Activated naive CD8-positive, alpha-beta T cell treated with anti-CD3 and anti-CD28 coated beads, Interleukin-2, amount 50 U/mL, for 16 hours (primary cell): Measurements from ENCODE around the gene WDR20.

Experiments
- DNase-seq: peaks from one replicate; pipeline ENCODE4 v3.0.0-alpha.2; 2020; ENCODE audit warnings: low read depth, low spot score

WDR20 gene

GRCh38 chr14:102219316-102219715 is 79.6 kb downstream of the WDR20 start:
- no peak for DNase-seq

- DNase-seq = no peak
These were observed 80.3 kb downstream of the WDR20 start for GRCh38 chr14:102220031-102220430.

DNA sequence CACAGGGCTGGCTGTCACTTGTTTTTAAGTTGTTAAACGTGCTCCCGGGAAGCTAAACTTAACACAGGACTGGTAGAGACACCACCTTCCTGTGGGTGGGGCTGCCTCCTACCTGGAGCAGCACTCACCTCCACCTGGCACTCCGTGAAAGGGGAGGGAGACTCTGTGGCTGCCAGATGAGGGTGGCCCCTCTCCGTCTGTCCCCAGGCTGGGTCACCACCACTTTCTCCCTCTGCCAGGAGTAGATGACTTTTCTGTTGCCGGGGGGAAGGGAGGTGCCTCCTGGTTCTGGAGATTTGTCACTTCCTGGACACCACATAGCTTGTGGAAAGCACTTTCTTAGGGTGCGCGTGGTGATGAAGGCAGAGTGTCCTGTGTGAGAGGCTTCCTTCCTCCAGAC is 81.3 kb downstream of the WDR20 start:
- DNase-seq = no peak

DNA sequence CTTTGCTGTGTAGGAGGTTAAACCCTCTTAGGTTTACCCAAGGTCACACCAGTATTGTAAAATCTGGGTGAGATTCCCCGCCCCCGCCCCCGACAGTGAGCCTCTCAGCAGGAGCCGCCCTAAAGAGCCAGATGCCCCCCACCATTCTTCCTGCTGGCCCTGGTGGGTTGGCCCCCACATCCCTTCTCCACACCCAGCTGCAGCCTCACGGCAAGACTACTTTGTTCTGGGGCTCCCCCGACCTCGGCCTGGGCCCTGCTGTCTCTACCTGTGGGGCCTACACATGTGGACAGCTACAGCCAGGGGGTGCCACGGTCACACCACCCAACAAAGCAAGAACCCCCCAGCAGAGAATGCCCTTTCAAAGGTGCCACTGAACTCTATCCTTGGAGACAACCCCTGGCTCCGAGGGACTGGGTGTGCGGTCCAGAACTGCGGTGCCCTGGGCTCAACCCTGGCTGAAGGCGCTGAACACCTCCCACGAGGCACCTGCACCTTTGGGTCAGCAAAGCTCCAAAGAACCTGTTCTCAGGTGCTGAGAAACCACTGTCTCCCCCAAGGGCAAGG is 82.4 kb downstream of the WDR20 start:
- no peak for DNase-seq

DNA sequence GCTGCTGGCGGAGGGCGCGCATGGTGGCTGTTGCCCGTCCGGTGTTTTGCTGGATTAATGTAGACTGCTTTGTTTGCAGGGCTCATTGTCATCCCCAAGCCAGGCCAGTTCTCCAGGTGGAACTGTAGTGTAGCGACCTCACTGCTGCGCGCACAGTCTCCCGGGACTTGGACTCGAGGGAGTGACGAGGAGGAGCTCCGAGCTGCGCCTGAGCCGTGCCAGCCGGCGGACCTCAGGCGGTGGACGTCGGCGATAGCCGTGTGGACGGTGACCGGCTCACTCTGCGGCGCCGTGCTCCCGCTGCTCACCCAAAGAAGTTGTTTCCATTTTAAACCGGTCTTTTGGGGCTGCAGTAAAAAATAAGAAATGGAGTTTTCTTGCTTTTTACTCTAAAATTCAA is 83.1 kb downstream of the WDR20 start:
- no peak for DNase-seq

GRCh38 chr14:102223682-102224081 is 84.0 kb downstream of the WDR20 start:
- DNase-seq = no peak

- DNase-seq = no peak
These were observed 85.7 kb downstream of the WDR20 start for GRCh38 chr14:102225386-102225785.

- no peak for DNase-seq
These were observed 86.2 kb downstream of the WDR20 start for GRCh38 chr14:102225936-102226335.

GRCh38 chr14:102226356-102227125 is 86.8 kb downstream of the WDR20 start:
- DNase-seq = no peak

- DNase-seq = no peak
These were observed 87.7 kb downstream of the WDR20 start for GRCh38 chr14:102227184-102227964.

GRCh38 chr14:102229071-102229738 is 89.5 kb downstream of the WDR20 start:
- DNase-seq = no peak

DNA sequence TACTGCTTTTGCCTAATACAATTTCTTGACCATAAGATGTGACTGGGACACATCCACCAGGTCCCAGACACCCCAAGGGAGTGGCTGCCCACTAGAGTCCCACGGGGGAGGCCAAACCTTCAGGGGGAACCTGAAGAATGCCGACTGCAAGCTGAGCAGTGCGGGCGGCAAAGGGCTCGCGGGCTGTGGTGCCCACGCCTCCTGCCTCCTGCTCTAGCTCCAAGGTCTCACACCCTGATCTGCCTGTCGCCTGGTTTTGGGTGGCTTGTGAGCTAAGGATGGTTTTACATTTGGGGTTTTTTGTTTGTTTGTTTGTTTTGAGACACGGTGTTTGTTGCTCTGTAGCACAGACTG is 90.0 kb downstream of the WDR20 start:
- DNase-seq = no peak

GRCh38 chr14:102230481-102231210 is 90.9 kb downstream of the WDR20 start:
- DNase-seq = no peak

GRCh38 chr14:102231476-102232347 is 92.0 kb downstream of the WDR20 start:
- no peak for DNase-seq

DNA sequence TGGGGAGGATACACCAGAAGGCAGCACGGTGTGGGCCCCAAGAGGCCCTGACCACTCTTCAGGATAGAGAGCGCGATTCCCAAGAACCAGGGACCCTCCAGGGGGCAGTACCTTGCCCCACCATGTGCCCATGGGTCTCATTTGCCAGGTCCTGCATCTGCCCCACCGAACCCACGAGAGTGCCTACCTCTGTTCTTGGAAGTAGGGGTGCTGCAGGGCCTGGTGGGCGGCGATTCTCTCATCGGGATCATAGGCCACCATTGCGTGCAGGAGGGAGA is 92.6 kb downstream of the WDR20 start:
- no peak for DNase-seq

DNA sequence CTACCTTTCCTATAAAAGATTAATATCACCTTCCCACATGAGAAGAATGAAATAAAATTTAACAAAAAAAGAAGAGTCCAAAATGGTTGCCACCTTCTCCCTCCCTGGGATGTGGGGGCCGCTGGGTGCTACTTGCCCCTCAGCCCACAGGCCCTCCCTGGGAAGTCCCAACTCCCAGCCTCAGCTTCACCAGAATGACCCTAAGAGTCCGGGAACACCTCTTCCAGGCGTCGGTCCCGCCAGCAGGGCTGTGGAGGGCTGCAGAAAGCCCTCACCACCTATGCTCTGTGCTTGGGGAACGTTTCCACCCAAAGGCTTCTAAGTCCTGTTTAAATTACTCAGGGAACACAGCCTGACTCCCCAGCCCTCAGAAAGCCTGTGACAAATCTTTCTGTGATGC is 93.4 kb downstream of the WDR20 start:
- DNase-seq = no peak

DNA sequence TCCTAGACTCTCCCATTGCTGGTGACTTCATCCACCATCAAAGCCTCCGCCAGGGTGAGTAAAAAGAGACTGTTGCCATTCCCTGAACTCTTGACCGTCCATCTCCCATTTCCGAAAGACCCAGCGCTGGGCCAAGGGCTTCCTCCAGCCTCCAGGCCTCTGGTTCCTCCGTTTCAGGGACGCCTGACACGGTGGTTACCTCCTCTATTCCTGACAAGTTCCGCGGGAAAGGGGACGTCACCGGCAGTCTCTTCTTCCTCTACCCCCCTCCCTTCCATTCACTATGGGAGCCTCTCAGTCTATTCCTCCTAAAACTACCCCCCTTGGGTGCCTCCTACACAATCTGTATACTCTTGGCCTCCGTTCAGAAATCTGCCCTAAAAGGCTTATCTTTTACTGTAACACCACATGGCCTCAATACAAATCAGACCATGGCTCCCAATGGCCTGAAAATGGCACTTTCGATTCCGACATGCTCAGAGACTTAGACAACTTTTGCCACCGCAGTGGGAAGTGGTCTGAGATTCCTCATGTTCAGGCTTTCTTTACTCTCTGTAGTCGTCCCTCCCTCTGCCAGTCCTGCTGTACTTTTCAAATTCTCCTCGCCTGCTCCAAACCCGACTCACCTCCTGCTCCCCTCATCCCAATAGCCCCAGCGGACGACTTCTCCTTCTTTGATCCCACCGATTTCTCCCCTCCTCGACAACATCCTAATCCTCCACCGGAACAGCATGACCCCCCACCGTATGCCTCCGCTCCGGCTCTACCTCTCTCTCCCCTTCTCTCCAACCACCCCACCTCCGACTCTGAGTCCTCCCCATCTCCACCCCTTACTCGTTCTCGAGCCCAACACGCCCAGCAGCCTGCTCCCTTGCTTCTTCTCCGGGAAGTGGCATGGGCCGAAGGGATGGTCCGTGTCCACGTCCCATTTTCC is 94.9 kb downstream of the WDR20 start:
- no peak for DNase-seq

GRCh38 chr14:102235275-102235897 is 95.7 kb downstream of the WDR20 start:
- peak; percentile 39 for DNase-seq

DNA sequence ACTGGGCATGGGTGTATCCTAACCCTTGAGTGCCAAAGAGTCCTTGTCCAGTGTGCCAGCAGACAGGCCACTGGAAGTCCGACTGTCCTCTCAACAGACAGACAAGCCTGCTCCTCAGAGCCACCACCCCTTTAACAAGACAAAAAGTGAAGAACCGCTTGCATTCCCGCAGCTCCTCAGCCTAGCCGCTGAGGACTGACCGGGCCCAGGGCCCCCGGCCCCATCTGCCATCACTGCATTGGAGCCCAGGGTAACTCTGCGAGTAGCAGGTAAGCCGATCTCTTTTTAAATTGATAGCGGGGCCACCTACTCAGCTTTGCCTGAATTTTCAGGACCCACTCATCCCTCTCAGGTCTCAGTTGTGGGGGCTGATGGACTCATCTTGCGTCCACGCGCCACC is 96.3 kb downstream of the WDR20 start:
- no peak for DNase-seq
